NCI-H2196 treated with DMSO at 0.1 percent for 48 hours (cell line): Measurements from ENCODE around the gene ANXA7.
"Not testable (repeated sequence)": the region's sequence is repeated elsewhere in the genome, so short reads cannot be mapped to it uniquely, and the experiment has no call there.

Experiments
- DNase-seq: peaks from one replicate; lab custom pipeline; 2025; ENCODE audit not compliant: unreplicated experiment; lab: John Stamatoyannopoulos, UW

The ANXA7 gene

GRCh38 chr10:73340121-73340520 is 73.7 kb downstream of the ANXA7 start:
- DNase-seq, result no peak

- no peak for DNase-seq
These were observed 74.4 kb downstream of the ANXA7 start for GRCh38 chr10:73339436-73339835.

GRCh38 chr10:73338801-73339368 is 75.0 kb downstream of the ANXA7 start:
- DNase-seq, result no peak

GRCh38 chr10:73333202-73333601 is 80.7 kb downstream of the ANXA7 start:
- no peak for DNase-seq

GRCh38 chr10:73332379-73332778 is 81.5 kb downstream of the ANXA7 start:
- no peak for DNase-seq

- not testable (repeated sequence) for DNase-seq
These were observed 85.3 kb downstream of the ANXA7 start for GRCh38 chr10:73328523-73328922.

GRCh38 chr10:73325290-73325689 is 88.6 kb downstream of the ANXA7 start:
- not testable (repeated sequence) for DNase-seq
